ENCODE results near the gene PCED1B.
"Not testable (repeated sequence)": the region's sequence is repeated elsewhere in the genome, so short reads cannot be mapped to it uniquely, and the experiment has no call there.

PCED1B gene

GRCh38 chr12:47079468-47079980 lies at the start of gene PCED1B, which contains the start of gene AMIGO2:
PCED1B (plus strand) TSS chr12:47079621; CDS start chr12:47235064, 155,443 bp downstream.
AMIGO2 (minus strand) TSS chr12:47079959; CDS start chr12:47079002, 957 bp downstream.
- FAIRE-seq, result no peak

- FAIRE-seq, result no peak
These were observed 49.5 kb upstream of the PCED1B start for GRCh38 chr12:47029903-47030302.

- peak; percentile 97 for FAIRE-seq
These were observed 46.8 kb upstream of the PCED1B start for GRCh38 chr12:47032644-47033043.

- no peak for FAIRE-seq
These were observed 46.3 kb upstream of the PCED1B start for GRCh38 chr12:47033081-47033480.

GRCh38 chr12:47033789-47034555 lies 45.4 kb upstream of the PCED1B start:
- no peak for FAIRE-seq

- FAIRE-seq, result no peak
These were observed 44.8 kb upstream of the PCED1B start for GRCh38 chr12:47034661-47035060.

GRCh38 chr12:47035484-47035883 lies 43.9 kb upstream of the PCED1B start:
- no peak for FAIRE-seq

GRCh38 chr12:47038270-47038748 lies 41.1 kb upstream of the PCED1B start:
- no peak for FAIRE-seq

- no peak for FAIRE-seq
These were observed 40.3 kb upstream of the PCED1B start for GRCh38 chr12:47039079-47039478.

- no peak for FAIRE-seq
These were observed 39.7 kb upstream of the PCED1B start for GRCh38 chr12:47039756-47040155.

- FAIRE-seq, result no peak
These were observed 38.1 kb upstream of the PCED1B start for GRCh38 chr12:47041327-47041726.

- FAIRE-seq, result no peak
These were observed 30.9 kb upstream of the PCED1B start for GRCh38 chr12:47048541-47048940.

GRCh38 chr12:47051291-47051690 lies 28.1 kb upstream of the PCED1B start:
- not testable (repeated sequence) for FAIRE-seq

- FAIRE-seq, result no peak
These were observed 27.1 kb upstream of the PCED1B start for GRCh38 chr12:47052274-47052673.

GRCh38 chr12:47053961-47054360 lies 25.5 kb upstream of the PCED1B start:
- no peak for FAIRE-seq

GRCh38 chr12:47054659-47055058 lies 24.8 kb upstream of the PCED1B start:
- FAIRE-seq, result no peak

GRCh38 chr12:47055856-47056255 lies 23.6 kb upstream of the PCED1B start:
- FAIRE-seq, result not testable (repeated sequence)

- not testable (repeated sequence) for FAIRE-seq
These were observed 22.5 kb upstream of the PCED1B start for GRCh38 chr12:47056944-47057343.

GRCh38 chr12:47058640-47059039 lies 20.8 kb upstream of the PCED1B start:
- FAIRE-seq, result not testable (repeated sequence)

GRCh38 chr12:47065546-47065945 lies 13.9 kb upstream of the PCED1B start:
- no peak for FAIRE-seq

- FAIRE-seq, result no peak
These were observed 13.0 kb upstream of the PCED1B start for GRCh38 chr12:47066278-47067025.

- no peak for FAIRE-seq
These were observed 12.2 kb upstream of the PCED1B start for GRCh38 chr12:47067176-47067575.

GRCh38 chr12:47067771-47068431 lies 11.5 kb upstream of the PCED1B start:
- no peak for FAIRE-seq

All from A204.1 (cell line).